Adipose tissue (tissue), 3 donors: ENCODE measurements around the gene COG3. TPM values are rescaled to one million over a fixed set of nuclear protein-coding genes. Genes with fewer than 3 reads are reported as not detected.

Experiments used
- H3K27ac ChIP-seq: one replicate; pipeline ENCODE4 v1.5.1; 2013; ENCODE audit warnings: low read depth, low read length
- WGBS, 3 donors: extraction: QIAGEN DNeasy Blood & Tissue Kit; methylation state at CpG; one replicate each; pipeline ENCODE4 v1.1.7; 2013; 5-methylcytosine and 5-hydroxymethylcytosine counted together
- polyA plus RNA-seq, 3 donors: library from polyadenylated mRNA; stranded (reverse); fragments of 200-250 nt; gene quantifications; one replicate each; pipeline ENCODE4 v1.2.3, GENCODE V29; 2013
- donor health status: healthy with polysubstance abuse.
- donor health status: Bipolar disorder and iron deficiency.
- donor health status: healthy.

The COG3 gene
- polyA plus RNA-seq, 3 donors: 11.1 to 15.4 (median 11.6) TPM

GRCh38 chr13:45441633-45442032 lies 23.1 kb upstream of the COG3 start:
- WGBS, 3 donors: 32 to 64% (median 33%) methylated on average over 2 of the region's 2 CpGs
- H3K27ac ChIP-seq: no peak overlapping the region

GRCh38 chr13:45445053-45445452 lies 19.7 kb upstream of the COG3 start:
- WGBS, 3 donors: 74 to 82% (median 81%) methylated on average over 6 of the region's 6 CpGs
- H3K27ac ChIP-seq: no peak overlapping the region

- no peak overlapping the region for H3K27ac ChIP-seq
- 75 to 83% (median 75%) methylated on average over 7 of the region's 7 CpGs for WGBS, 3 donors
These were observed 18.6 kb upstream of the COG3 start for GRCh38 chr13:45446181-45446580.

- no peak overlapping the region for H3K27ac ChIP-seq
- WGBS, 3 donors: 44 to 81% (median 70%) methylated on average over 9 of the region's 9 CpGs
These were observed 17.6 kb upstream of the COG3 start for GRCh38 chr13:45447050-45447661.

GRCh38 chr13:45448965-45449559 lies 15.7 kb upstream of the COG3 start:
- 65 to 86% (median 81%) methylated on average over 1 of the region's 1 CpG for WGBS, 3 donors
- H3K27ac ChIP-seq: no peak overlapping the region

GRCh38 chr13:45451282-45451681 lies 13.5 kb upstream of the COG3 start:
- WGBS, 3 donors: 87 to 97% (median 89%) methylated on average over 4 of the region's 4 CpGs
- H3K27ac ChIP-seq: no peak overlapping the region

- 74 to 90% (median 81%) methylated on average over 7 of the region's 7 CpGs for WGBS, 3 donors
These were observed 10.5 kb upstream of the COG3 start for GRCh38 chr13:45454204-45454603.

GRCh38 chr13:45456196-45456972 lies 8.4 kb upstream of the COG3 start:
- WGBS, 3 donors: 78 to 87% (median 84%) methylated on average over 2 of the region's 2 CpGs
- H3K27ac ChIP-seq: no peak overlapping the region

More at GRCh38 chr13:45454204-45454603, 10.5 kb upstream of the COG3 start:
- H3K27ac ChIP-seq: no peak overlapping the region

- no peak overlapping the region for H3K27ac ChIP-seq
- 81 to 88% (median 81%) methylated on average over 9 of the region's 9 CpGs for WGBS, 3 donors
These were observed 525 bp upstream of the COG3 start for GRCh38 chr13:45464141-45464686.

GRCh38 chr13:45466359-45466758 lies 1.6 kb downstream of the COG3 start:
- WGBS, 3 donors: 39 to 83% (median 78%) methylated on average over 4 of the region's 4 CpGs
- no peak overlapping the region for H3K27ac ChIP-seq

GRCh38 chr13:45468635-45469034 lies 3.9 kb downstream of the COG3 start:
- H3K27ac ChIP-seq: no peak overlapping the region
- 30 to 70% (median 60%) methylated on average over 1 of the region's 1 CpG for WGBS, 3 donors

GRCh38 chr13:45472171-45472705 lies 7.5 kb downstream of the COG3 start:
- no peak overlapping the region for H3K27ac ChIP-seq

- WGBS, 3 donors: 53 to 83% (median 72%) methylated on average over 2 of the region's 2 CpGs
- no peak overlapping the region for H3K27ac ChIP-seq
These were observed 8.9 kb downstream of the COG3 start for GRCh38 chr13:45473627-45474026.

GRCh38 chr13:45474584-45475454 lies 10.1 kb downstream of the COG3 start:
- WGBS, 3 donors: 91 to 97% (median 95%) methylated on average over 3 of the region's 3 CpGs
- H3K27ac ChIP-seq: no peak overlapping the region

- WGBS, 3 donors: 72 to 92% (median 87%) methylated on average over 2 of the region's 2 CpGs
- H3K27ac ChIP-seq: no peak overlapping the region
These were observed 14.9 kb downstream of the COG3 start for GRCh38 chr13:45479661-45480060.

- 42 to 78% (median 77%) methylated on average over 1 of the region's 1 CpG for WGBS, 3 donors
- H3K27ac ChIP-seq: no peak overlapping the region
These were observed 16.9 kb downstream of the COG3 start for GRCh38 chr13:45481688-45482087.

- 50 to 64% (median 60%) methylated on average over 3 of the region's 3 CpGs for WGBS, 3 donors
- H3K27ac ChIP-seq: no peak overlapping the region
These were observed 17.9 kb downstream of the COG3 start for GRCh38 chr13:45482571-45483173.

- no peak overlapping the region for H3K27ac ChIP-seq
- WGBS, 3 donors: 68 to 97% (median 91%) methylated on average over 1 of the region's 1 CpG
These were observed 22.9 kb downstream of the COG3 start for GRCh38 chr13:45487604-45488003.
